WTC11 (cell line): Measurements from ENCODE around the gene ICAM3. TPM values are rescaled to one million over a fixed set of nuclear protein-coding genes. Genes with fewer than 3 reads are reported as not detected.
A peak's percentile ranks its signal among the peaks of the same experiment; 100 is the strongest.

ENCODE experiments used
- ATAC-seq: fragments of 200-7000 bp; cut with Tn5 transposase; 2 replicates; pipeline ENCODE4 v1.10.0; 2021; ENCODE audit warnings: mild to moderate bottlenecking, moderate library complexity
- CTCF ChIA-PET: fragments of 300-600 bp; sonication (Branson Sonifier 250); formaldehyde crosslinking; loops from one replicate; lab custom pipeline; 2021; ENCODE audit warnings: antibody characterized with exemption; lab: Charles Lee
- POLR2A ChIA-PET: fragments of 350-600 bp; sonication (Branson Sonifier 250); formaldehyde crosslinking; loops from one replicate; lab custom pipeline; 2021; ENCODE audit warnings: antibody characterized with exemption; lab: Charles Lee
- DNase-seq: peaks from one replicate; pipeline ENCODE4 v3.0.0; 2021; ENCODE audit warnings: low spot score
- H3K27ac Mint-ChIP-seq: 2 replicates; pipeline ENCODE4 v1.8.0; 2021; ENCODE audit warnings: mixed read lengths
- H3K27me3 Mint-ChIP-seq: 2 replicates; pipeline ENCODE4 v1.8.0; 2021; ENCODE audit warnings: low read depth, mild to moderate bottlenecking, moderate library complexity, mixed read lengths
- H3K36me3 Mint-ChIP-seq: 2 replicates; pipeline ENCODE4 v1.8.0; 2021; ENCODE audit warnings: mixed read lengths
- H3K4me1 Mint-ChIP-seq: 2 replicates; pipeline ENCODE4 v1.8.0; 2022; ENCODE audit warnings: mixed read lengths
- H3K4me3 Mint-ChIP-seq: 2 replicates; pipeline ENCODE4 v1.8.0; 2021; ENCODE audit warnings: mild to moderate bottlenecking, moderate library complexity, mixed read lengths
- H3K9me3 Mint-ChIP-seq: 2 replicates; pipeline ENCODE4 v1.8.0; 2021; ENCODE audit warnings: mixed read lengths
- ATF3 ChIP-seq: sonication (generic); formaldehyde crosslinking; conservative IDR thresholded peaks from 2 replicates; pipeline ENCODE4 v1.8.1; 2022; ENCODE audit warnings: mild to moderate bottlenecking, missing genetic modification reagents
- CREB1 ChIP-seq: sonication (generic); formaldehyde crosslinking; IDR thresholded peaks from 2 replicates; pipeline ENCODE4 v1.8.0; 2023; ENCODE audit warnings: mild to moderate bottlenecking, missing genetic modification reagents
- FOXP4 ChIP-seq: sonication (generic); formaldehyde crosslinking; IDR thresholded peaks from 2 replicates; pipeline ENCODE4 v1.8.0; 2022; ENCODE audit warnings: mild to moderate bottlenecking, missing genetic modification reagents
- GABPB1 ChIP-seq: sonication (generic); formaldehyde crosslinking; IDR thresholded peaks from 2 replicates; pipeline ENCODE4 v1.8.1; 2023; ENCODE audit warnings: mild to moderate bottlenecking, missing genetic modification reagents
- GRHL2 ChIP-seq: fragments of 250-450 bp; sonication (Bioruptor Pico); IDR thresholded peaks from 2 replicates; pipeline ENCODE4 v1.8.0; 2022; ENCODE audit warnings: mild to moderate bottlenecking, moderate library complexity; ENCODE audit not compliant: insufficient replicate concordance, severe bottlenecking
- HMGXB4 ChIP-seq: sonication (generic); formaldehyde crosslinking; IDR thresholded peaks from 2 replicates; pipeline ENCODE4 v1.8.1; 2023; ENCODE audit warnings: mild to moderate bottlenecking, moderate library complexity, missing genetic modification reagents
- IRF1 ChIP-seq: sonication (generic); formaldehyde crosslinking; IDR thresholded peaks from 2 replicates; pipeline ENCODE4 v1.8.0; 2023; ENCODE audit warnings: missing genetic modification reagents
- JUN ChIP-seq: sonication (generic); formaldehyde crosslinking; IDR thresholded peaks from 2 replicates; pipeline ENCODE4 v1.8.0; 2023; ENCODE audit warnings: mild to moderate bottlenecking, missing genetic modification reagents
- MXD4 ChIP-seq: fragments of 250-450 bp; sonication (Bioruptor Pico); IDR thresholded peaks from 2 replicates; pipeline ENCODE4 v1.8.0; 2021; ENCODE audit warnings: mild to moderate bottlenecking, moderate library complexity, borderline replicate concordance
- NR2C2 ChIP-seq: sonication (generic); formaldehyde crosslinking; IDR thresholded peaks from 2 replicates; pipeline ENCODE4 v1.8.0; 2022; ENCODE audit warnings: mild to moderate bottlenecking, missing genetic modification reagents
- NR3C1 ChIP-seq: sonication (generic); formaldehyde crosslinking; conservative IDR thresholded peaks from 2 replicates; pipeline ENCODE4 v1.8.1; 2023; ENCODE audit warnings: low read depth, mild to moderate bottlenecking, missing genetic modification reagents
- SOX15 ChIP-seq: fragments of 250-450 bp; sonication (Bioruptor Pico); IDR thresholded peaks from 2 replicates; pipeline ENCODE4 v1.9.0; 2021; ENCODE audit warnings: mild to moderate bottlenecking
- SP1 ChIP-seq: sonication (generic); formaldehyde crosslinking; conservative IDR thresholded peaks from 2 replicates; pipeline ENCODE4 v1.8.1; 2022; ENCODE audit warnings: missing genetic modification reagents
- USF2 ChIP-seq: sonication (generic); formaldehyde crosslinking; IDR thresholded peaks from 2 replicates; pipeline ENCODE4 v1.8.1; 2023; ENCODE audit warnings: mild to moderate bottlenecking, missing genetic modification reagents, moderate library complexity
- ZBTB21 ChIP-seq: sonication (generic); formaldehyde crosslinking; IDR thresholded peaks from 2 replicates; pipeline ENCODE4 v1.8.1; 2023; ENCODE audit warnings: mild to moderate bottlenecking, missing genetic modification reagents, borderline replicate concordance
- ZNF138 ChIP-seq: sonication (generic); formaldehyde crosslinking; conservative IDR thresholded peaks from 2 replicates; pipeline ENCODE4 v1.8.1; 2022; ENCODE audit warnings: mild to moderate bottlenecking, moderate library complexity, missing genetic modification reagents
- ZNF423 ChIP-seq: fragments of 250-450 bp; sonication (Bioruptor Pico); IDR thresholded peaks from 2 replicates; pipeline ENCODE4 v2.1.2; 2022; ENCODE audit warnings: mild to moderate bottlenecking, moderate library complexity
- total RNA-seq: library from RNA; stranded (reverse); gene quantifications from 3 replicates; pipeline ENCODE4 v1.2.3, GENCODE V29; 2021

ICAM3 gene
- total RNA-seq, 1 experiment from 2014 or later, result 18.7 TPM

- no peak for TF ChIP-seq USF2
- TF ChIP-seq ZBTB21 (CRISPR knock-in tag), result no peak
These were observed 45.1 kb downstream of the ICAM3 start (continued) for GRCh38 chr19:10294368-10294697.

- peak overlapping the region; percentile 82 for H3K4me3 Mint-ChIP-seq
- no peak overlapping the region for H3K27ac Mint-ChIP-seq
- no peak for ATAC-seq
- no peaks in the 10 kb centered on the region for H3K9me3 Mint-ChIP-seq
- POLR2A ChIA-PET, result no interaction called here
- CTCF ChIA-PET, result interaction anchor here (0.6 to 9.0 kb wide), 5 partner anchors 13 to 122 kb away, joined by 3 to 180 read pairs (median 7); partner anchors contain the start of gene ICAM1
- H3K27me3 Mint-ChIP-seq, result peaks cover 97% of the 10 kb centered on the region
- TF ChIP-seq JUN (CRISPR knock-in tag) (no peak), IRF1 (CRISPR knock-in tag) (0 out of 2 replicates have a peak, but pooled peaks have one; percentile 43), SOX15 (CRISPR knock-in tag) (no peak), ZNF423 (no peak), NR2C2 (CRISPR knock-in tag) (0 out of 2 replicates have a peak, but pooled peaks have one; percentile 25), MXD4 (no peak), CREB1 (CRISPR knock-in tag) (no peak)
- H3K4me1 Mint-ChIP-seq, result peaks cover 29% of the 10 kb centered on the region
- no peak for DNase-seq
- no peaks in the 10 kb centered on the region for H3K36me3 Mint-ChIP-seq
These were observed 45.6 kb downstream of the ICAM3 start for GRCh38 chr19:10293637-10294367.

- Mint-ChIP-seq H3K9me3 (no peaks in the 10 kb centered on the region), H3K4me3 (peak overlapping the region; percentile 82), H3K27me3 (peaks cover 98% of the 10 kb centered on the region), H3K36me3 (no peaks in the 10 kb centered on the region), H3K27ac (no peak overlapping the region; the same call in 1 of the 2 replicates), H3K4me1 (peaks cover 33% of the 10 kb centered on the region)
- peak; percentile 57 for DNase-seq
- ChIA-PET POLR2A (interaction anchor here (0.9 kb wide), 1 partner anchor 24 kb away, joined by 3 read pairs; no protein-coding TSS in a partner anchor), CTCF (interaction anchor here (0.6 to 9.0 kb wide), 9 partner anchors 17 to 131 kb away, joined by 3 to 180 read pairs (median 4); partner anchors contain the start of gene ICAM1)
- no peak for TF ChIP-seq NR3C1 (CRISPR knock-in tag)
- no peak for TF ChIP-seq HMGXB4 (CRISPR knock-in tag)
- no peak for TF ChIP-seq GABPB1
- no peak for TF ChIP-seq GRHL2
- TF ChIP-seq ZNF138 (CRISPR knock-in tag), result no peak
- ATAC-seq, result no peak
These were observed 46.4 kb downstream of the ICAM3 start for GRCh38 chr19:10292789-10293636.

- Mint-ChIP-seq H3K4me1 (peaks cover 39% of the 10 kb centered on the region), H3K27ac (no peak overlapping the region), H3K27me3 (peaks cover 98% of the 10 kb centered on the region), H3K9me3 (no peaks in the 10 kb centered on the region), H3K4me3 (peak overlapping the region; percentile 82), H3K36me3 (no peaks in the 10 kb centered on the region)
- ATAC-seq, result peak; percentile 73
- CTCF ChIA-PET, result interaction anchor here (0.6 to 9.0 kb wide), 10 partner anchors 16 to 132 kb away, joined by 3 to 180 read pairs (median 6); partner anchors contain the start of genes ICAM1 and PDE4A
- peak; percentile 99 for DNase-seq
- TF ChIP-seq SP1 (CRISPR knock-in tag) (peak; percentile 88), FOXP4 (CRISPR knock-in tag) (peak; percentile 40; the same call in 1 of the 2 replicates), ATF3 (no peak)
- TF ChIP-seq, all 79 proteins: peak for 2
- POLR2A ChIA-PET, result interaction anchor here (0.9 to 1.7 kb wide), 3 partner anchors 24 to 61 kb away, joined by 3 to 5 read pairs (median 5); no protein-coding TSS in a partner anchor
These were observed 47.1 kb downstream of the ICAM3 start for GRCh38 chr19:10292206-10292788.
